HG03025 (cell line): ENCODE data around the gene LRP1B.

Experiments
- ATAC-seq: cut with Tn5 transposase; IDR thresholded peaks from one replicate; pipeline ENCODE4 v1.9.1; 2021; ENCODE audit warnings: mild to moderate bottlenecking, moderate library complexity; ENCODE audit not compliant: unreplicated experiment, low FRiP score

The LRP1B gene

GRCh38 chr2:142131010-142131669 lies at the start of gene LRP1B:
Gene LRP1B (minus strand): TSS chr2:142131016. CDS start chr2:142130729, 287 bp downstream.
- ATAC-seq = no peak

DNA sequence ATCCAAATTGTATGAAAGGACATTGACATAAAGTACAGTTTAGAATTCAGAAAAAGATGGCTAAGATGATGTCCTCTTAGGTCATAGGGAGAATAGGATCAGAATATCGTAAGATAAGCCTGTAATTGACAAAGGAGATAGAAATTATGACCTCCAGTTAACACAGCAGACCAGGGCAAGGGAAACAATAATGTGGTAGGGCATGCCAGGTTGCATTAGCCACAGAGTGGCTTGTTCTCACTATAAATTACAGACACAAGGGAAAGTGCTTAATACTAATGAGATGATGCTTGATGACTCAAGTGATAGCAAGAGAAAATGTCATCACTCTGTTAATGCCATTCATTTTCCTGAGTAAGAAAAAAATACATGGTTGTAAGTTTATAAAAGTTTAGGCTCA lies 48.9 kb upstream of the LRP1B start:
- no peak for ATAC-seq

DNA sequence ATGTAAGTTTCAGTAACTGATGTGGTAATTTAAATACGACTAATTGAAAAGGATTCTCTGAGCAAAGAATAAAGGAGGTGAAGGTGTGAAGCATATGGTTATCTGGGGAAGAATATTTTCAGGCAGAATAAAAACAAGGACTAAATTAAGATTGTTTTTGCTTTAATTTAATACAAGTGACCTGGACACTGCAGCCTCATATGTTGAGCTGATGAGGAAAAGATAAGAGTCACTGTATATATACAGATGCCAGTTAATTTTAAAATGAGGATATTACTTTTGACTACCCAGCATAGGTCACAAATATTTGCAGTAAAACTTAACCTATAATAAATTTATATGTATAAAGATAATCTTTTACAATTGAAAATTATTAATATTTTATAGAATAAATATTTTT lies 47.8 kb upstream of the LRP1B start:
- ATAC-seq = no peak

DNA sequence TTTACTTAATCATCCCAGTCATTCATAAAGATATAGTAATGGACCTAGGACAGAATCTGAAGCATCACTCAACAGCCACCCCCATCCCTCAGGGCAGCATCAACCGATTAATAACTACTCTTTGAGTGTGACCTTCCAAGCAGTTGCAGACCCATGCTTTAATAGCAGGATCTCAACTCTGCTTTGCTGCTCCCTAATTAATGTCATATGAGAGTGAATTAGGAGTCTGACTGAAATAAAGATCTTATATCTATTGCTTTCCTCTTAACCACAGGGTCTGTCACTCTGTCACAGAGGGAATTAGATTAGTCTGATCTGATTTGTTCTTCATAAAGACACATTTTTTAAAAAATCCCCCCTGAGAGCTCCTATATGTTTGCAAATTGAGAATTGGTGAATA lies 46.1 kb upstream of the LRP1B start:
- no peak for ATAC-seq

- no peak for ATAC-seq
Measured at GRCh38 chr2:142175813-142176338, 45.1 kb upstream of the LRP1B start.

DNA sequence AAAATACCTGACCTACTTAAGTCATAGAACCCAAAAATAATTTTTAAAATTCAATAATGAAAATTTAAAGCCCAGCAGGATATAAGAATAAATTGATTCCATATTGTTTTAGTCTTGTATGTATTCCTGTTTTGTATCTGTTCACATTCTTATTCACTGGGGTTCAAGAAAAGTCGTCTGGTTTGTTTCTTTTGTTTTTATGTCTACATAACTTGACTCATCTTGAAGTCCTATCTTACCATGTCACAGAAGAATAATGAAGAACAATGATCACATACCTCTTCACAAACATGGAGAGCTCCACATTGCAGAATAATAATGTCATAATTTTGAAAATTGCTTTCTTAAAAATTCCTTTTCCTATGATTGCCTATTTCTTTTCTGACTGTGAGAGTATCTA lies 43.4 kb upstream of the LRP1B start:
- ATAC-seq = no peak

- ATAC-seq = no peak
Measured at GRCh38 chr2:142170847-142171246, 40.0 kb upstream of the LRP1B start.

DNA sequence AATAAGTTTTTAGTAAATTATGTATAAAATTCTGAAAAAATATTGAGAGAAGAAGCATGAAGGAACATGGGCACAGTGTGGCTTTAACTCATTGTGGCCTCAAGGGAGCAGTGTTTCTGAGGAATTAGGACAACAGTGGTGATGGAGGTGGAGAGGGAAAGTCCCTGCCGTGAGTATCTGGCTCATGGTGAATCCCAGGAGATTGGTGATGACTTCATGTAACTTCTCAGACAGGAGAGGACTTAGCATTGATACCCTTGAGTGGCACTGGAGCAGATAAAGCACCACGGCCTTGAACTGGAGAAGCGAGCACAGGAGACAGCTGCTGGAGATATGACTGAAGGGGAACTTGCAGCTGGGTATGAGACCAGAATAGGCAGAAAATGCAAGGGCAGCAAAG lies 35.0 kb upstream of the LRP1B start:
- ATAC-seq = peak; percentile 76

DNA sequence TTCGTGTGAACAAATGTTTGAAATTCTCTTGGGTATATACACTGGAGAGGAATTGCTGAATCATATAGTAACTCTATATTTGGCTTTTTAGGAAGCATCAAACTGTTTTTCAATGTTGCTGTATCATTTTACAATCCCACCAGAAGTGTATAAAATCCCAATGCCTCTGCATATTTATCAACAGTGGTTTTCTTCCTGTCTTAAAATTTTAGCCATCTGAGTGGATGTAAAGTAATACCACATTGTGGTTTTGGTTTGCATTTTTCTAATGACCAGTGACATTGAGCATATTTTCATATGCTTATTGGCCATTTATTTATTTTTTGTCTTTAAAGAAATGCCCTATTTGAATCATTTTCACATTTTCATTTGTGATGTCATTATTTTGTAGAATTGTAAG lies 22.8 kb upstream of the LRP1B start:
- ATAC-seq = no peak

DNA sequence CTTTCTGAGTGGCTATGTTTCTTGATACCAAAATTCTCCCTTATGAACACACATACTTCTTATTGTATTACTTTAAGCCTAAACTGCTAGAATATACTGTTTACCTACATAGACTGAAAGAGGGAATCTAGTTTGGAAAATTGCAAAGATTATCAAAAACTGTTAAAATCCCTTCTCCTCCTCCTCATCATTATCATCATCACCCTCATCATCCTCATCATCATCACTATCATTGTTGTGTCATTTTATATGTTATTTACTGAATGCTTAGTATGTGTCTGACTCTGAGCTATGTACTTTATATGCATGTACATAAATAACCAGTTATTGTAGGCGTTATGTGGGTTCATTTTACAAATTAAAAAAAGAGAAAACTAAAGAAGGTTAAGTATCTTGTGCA lies 19.6 kb upstream of the LRP1B start:
- ATAC-seq = no peak

- ATAC-seq = no peak
Measured at GRCh38 chr2:142144547-142144946, 13.7 kb upstream of the LRP1B start.

GRCh38 chr2:142142595-142142994 lies 11.8 kb upstream of the LRP1B start:
- no peak for ATAC-seq

DNA sequence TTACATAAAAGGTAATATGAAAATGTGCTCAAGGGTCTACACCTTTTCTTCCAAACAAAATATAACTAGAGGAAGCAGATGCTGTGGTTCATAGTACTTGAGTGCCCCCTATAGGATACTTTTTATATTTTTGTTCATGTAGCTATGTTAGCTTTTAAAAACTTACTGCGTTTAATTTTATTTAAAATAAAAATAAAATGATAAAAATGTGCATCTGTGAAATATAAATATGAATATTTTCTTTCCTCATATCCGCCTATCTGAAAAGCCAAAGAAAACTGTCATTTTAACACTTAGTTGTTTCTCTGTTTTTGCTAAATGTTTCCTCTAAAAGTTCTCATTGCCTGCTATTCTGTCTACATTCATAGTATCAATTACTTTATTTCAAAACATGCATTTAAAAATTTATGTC lies 9.6 kb upstream of the LRP1B start:
- ATAC-seq = no peak

DNA sequence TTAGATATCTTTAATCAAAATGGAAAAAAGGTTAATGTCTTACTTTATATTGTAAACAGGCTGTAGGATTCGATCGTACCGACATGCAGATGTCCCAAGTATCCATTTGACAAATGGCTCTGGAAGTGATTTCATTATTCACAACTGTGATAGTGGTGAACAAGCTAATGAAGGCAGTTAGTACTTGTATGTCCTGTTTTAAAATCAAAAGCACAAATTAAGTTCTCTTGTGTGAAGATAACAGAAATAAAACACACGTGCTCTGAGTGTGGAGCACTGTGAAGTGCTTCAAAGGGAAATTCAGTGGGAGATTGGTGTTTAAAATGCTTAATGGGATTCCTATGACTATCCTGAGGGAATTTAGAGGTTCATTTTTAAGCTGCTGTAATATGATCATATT lies 8.6 kb upstream of the LRP1B start:
- no peak for ATAC-seq

- no peak for ATAC-seq
Measured at GRCh38 chr2:142136571-142136970, 5.8 kb upstream of the LRP1B start.

- no peak for ATAC-seq
Measured at GRCh38 chr2:142134911-142135310, 4.1 kb upstream of the LRP1B start.

GRCh38 chr2:142130111-142131009 lies 456 bp downstream of the LRP1B start:
- no peak for ATAC-seq

DNA sequence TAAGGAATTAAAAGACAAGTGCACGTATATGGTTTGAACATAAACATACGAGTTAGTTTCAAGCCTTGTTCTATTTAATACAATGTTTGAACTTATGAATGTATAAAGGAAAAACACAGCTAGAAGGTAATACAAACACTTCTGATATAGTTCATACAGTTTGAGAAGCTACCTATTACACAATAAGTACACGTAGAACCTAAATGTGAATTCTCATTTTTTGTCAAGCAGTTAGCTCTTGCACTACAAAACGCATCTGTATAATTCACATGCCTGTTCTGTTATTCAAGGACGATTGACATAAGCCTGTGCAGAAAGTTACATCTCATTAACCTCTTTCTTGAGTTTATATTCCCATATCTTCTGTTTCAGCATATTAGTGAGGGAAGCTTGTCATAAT lies 2.7 kb downstream of the LRP1B start:
- ATAC-seq = no peak

DNA sequence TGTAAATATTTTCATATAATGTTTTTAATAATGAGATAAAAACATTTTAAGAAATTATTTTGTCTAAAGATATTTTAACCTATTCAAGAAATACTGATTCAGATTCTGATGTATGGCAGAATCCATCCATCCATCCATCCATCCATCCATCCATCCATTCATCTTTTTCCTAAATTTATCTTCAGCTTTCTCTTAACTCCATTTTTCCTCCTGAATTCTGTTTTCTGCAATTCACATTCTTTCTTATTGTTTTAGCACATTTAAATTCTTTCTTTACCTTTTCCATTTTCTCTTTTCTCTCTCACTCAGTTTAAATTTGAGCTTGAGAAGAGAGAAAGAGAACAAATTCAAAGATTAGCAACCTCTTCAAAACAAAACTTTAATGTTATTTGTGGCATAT lies 3.6 kb downstream of the LRP1B start:
- no peak for ATAC-seq

DNA sequence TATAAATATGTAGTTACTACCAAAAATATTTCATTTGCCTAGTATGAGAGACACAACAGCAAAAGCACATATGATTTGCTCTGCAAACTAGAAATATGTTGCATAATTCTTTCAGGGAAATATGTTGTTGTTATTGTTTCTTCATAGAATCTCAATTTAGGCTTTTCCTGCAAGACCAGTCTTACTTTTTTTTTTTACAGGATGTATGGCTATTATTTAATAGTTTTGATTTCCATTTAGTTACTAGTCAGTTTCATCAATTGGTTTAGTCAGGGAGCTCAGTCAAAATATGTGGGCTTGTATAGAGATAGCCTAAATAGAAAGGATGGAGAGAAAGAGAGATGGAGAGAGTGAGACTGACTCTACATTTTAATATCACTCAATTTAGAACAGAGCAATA lies 6.1 kb downstream of the LRP1B start:
- no peak for ATAC-seq

- ATAC-seq = no peak
Measured at GRCh38 chr2:142119347-142119746, 11.5 kb downstream of the LRP1B start.

DNA sequence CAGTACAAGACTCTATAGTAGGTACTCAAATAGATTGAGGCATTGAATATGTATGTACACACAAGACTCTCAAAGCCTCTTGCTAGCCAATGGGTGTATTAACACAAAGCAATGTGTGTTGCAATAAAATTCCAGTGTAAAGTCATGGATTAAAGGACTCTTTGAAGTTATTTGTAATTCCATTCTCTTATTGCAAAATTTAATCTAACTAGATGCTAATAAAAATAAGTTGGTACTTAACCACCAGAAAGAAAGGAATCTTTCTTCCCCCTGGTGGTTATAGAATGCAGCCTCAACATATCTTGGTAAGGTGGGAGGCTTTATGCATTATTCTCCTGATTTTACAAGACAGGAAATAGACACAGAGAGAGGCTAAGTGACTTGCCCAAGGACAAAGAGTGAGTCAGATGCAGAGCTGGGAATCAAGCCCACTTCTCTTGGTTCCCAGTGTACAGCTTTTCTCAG lies 18.0 kb downstream of the LRP1B start:
- ATAC-seq = no peak
